ENCODE data around the gene NPM3.

NPM3 gene

DNA sequence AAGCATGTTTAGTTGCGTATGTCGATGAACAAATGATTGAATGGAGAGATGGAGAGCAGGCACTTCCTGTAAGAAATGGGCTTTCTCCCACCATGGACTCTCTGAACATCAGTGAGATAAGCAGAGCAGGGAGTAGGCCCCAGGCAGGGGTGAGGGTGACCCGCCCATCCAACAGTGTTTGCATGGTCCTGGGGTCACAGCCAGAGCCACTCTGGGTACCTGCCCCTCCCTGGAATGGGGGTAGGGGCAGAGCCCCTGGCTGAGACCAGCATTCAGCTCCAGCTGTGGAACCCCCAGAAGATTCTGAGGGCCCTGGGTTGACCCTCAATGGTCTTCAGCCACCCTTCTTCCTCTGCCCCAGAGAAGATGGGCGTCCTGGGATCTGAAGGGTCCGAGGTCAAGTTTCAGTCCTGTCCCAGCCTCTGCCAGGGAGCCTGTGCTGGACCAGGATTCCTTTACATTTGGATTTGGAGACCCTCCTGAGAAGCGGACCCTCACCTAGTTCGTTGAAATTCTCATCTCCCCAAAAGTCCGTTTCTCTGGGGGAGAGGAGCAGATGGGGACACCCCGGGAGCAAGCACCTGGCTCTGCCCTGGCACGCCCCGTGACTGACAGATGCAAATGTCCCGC, 5.0 kb downstream of the NPM3 start:
- TF ChIP-seq, protein P1, sequence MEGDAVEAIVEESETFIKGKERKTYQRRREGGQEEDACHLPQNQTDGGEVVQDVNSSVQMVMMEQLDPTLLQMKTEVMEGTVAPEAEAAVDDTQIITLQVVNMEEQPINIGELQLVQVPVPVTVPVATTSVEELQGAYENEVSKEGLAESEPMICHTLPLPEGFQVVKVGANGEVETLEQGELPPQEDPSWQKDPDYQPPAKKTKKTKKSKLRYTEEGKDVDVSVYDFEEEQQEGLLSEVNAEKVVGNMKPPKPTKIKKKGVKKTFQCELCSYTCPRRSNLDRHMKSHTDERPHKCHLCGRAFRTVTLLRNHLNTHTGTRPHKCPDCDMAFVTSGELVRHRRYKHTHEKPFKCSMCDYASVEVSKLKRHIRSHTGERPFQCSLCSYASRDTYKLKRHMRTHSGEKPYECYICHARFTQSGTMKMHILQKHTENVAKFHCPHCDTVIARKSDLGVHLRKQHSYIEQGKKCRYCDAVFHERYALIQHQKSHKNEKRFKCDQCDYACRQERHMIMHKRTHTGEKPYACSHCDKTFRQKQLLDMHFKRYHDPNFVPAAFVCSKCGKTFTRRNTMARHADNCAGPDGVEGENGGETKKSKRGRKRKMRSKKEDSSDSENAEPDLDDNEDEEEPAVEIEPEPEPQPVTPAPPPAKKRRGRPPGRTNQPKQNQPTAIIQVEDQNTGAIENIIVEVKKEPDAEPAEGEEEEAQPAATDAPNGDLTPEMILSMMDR (conservative IDR thresholded peaks at IDR 0.05; ENCODE audit: low read depth, low read length), result no peak
- no peak overlapping the region for H3K4me3 ChIP-seq (ENCODE audit: low read length)
- DNase-seq (ENCODE audit: low read depth), result no peak

DNA sequence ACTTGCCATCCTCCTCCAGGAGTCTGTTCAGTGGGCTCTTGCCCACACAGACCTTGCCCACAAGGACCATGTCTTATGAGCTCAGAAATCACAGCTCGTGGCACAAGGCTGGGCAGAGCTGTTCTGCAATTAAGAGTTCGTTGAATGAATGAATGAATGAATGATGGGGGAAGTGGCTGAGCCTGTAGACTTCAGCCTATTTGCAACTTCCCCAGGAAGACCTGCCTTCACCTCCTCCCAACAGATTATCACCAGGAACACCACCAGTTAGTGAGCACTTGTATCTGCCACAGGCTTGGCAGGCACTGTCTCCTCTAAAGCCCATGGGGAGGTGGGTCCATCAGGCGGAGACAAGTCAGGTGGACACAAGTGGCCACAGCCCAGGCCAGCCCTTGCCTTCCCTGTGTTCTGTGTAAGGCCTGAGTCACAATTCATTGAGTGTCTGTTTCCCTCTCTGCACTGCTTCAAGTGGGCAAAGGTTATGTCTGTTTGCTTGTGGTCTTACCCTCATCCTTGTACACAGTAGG, 5.6 kb downstream of the NPM3 start:
- TF ChIP-seq, protein P1 (conservative IDR thresholded peaks at IDR 0.05; ENCODE audit: low read depth, low read length), result no peak
- no peak overlapping the region for H3K4me3 ChIP-seq (ENCODE audit: low read length)
- DNase-seq (ENCODE audit: low read depth), result no peak

- H3K4me3 ChIP-seq (ENCODE audit: low read length), result no peak overlapping the region
- DNase-seq (ENCODE audit: low read depth), result no peak
- TF ChIP-seq, protein P1 (conservative IDR thresholded peaks at IDR 0.05; ENCODE audit: low read depth, low read length), result no peak
These were observed 7.0 kb downstream of the NPM3 start for GRCh38 chr10:101776161-101776817.

- H3K4me3 ChIP-seq (ENCODE audit: low read length), result no peak within 1 kb of the TSS
- DNase-seq (ENCODE audit: low read depth), result no peak
- TF ChIP-seq, protein P1 (conservative IDR thresholded peaks at IDR 0.05; ENCODE audit: low read depth, low read length), result no peak
These were observed 7.7 kb downstream of the NPM3 start, which contains the start of gene FGF8 for GRCh38 chr10:101775273-101776160. FGF8 (minus strand) TSS chr10:101776114; CDS start chr10:101775900, 214 bp downstream.

DNA sequence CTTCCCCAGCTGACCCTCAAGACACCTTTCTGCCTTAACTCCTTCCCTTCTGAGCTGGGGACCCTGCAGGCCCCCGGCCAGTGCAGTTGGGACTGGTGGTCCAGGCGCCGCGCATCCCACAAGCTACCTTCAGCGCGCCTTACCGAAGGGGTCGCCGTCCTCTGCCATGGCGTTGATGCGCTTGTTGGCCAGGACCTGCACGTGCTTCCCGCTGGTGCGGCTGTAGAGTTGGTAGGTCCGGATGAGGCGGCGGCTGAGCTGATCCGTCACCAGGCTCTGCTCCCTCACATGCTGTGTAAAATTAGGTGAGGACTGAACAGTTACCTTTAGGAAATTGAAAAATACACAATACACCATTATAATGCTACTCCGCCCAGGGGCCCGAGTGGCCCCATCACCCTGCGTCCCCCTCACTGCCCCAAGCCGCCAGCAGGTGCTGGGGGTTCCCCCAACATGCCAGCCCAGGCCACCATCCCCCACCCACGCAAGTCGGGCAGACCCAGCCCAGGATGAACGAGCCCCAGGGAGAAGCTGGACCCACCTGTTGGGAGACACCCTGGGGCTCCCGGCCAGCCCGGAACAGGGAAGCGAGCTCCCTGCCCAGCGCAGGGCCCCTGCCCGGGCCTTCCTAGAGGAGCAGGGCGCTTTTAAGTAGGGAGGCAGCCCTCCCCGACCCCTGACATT, 8.5 kb downstream of the NPM3 start:
- TF ChIP-seq, protein P1 (conservative IDR thresholded peaks at IDR 0.05; ENCODE audit: low read depth, low read length), result no peak
- no peak for DNase-seq (ENCODE audit: low read depth)
- H3K4me3 ChIP-seq (ENCODE audit: low read length), result no peak overlapping the region

DNA sequence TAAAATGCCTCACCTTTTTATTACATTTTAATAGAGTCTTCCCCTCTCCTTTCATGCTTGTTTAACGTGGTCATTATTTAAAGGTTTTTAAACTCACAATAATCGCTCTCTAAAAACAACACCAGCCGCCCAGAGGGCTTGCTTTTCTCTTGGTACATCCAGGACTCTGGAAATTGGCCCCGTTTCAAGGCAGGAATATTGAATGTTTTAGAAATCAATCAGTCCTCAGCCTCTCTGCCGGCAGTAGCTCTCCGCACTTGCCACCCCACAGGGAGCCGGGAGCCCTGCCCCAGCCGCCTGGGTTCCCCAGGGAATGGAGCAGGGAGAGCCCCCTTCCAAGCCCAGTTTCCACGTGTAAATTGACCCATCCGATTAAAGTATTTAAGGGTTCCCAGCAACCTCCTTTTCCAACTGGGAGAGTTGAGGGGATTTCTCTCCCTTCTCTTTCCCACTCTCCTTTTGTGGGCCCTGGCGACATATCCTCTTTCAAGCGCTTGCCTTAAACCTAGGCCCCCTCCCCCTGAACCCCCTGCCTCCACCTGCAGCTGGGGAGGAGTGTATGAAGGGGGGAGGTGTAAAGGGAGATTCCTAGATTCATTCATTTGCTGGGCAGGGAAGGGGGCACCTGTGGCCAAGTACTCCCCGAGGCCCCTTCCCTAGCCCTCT, 9.2 kb downstream of the NPM3 start:
- DNase-seq (ENCODE audit: low read depth), result no peak
- no peak overlapping the region for H3K4me3 ChIP-seq (ENCODE audit: low read length)
- TF ChIP-seq, protein P1 (conservative IDR thresholded peaks at IDR 0.05; ENCODE audit: low read depth, low read length), result no peak

Measured in retinal pigment epithelial cell (primary cell).